Measurements from ENCODE around the gene ZNF12. TPM values are rescaled to one million over a fixed set of nuclear protein-coding genes. Genes with fewer than 3 reads are reported as not detected.
"Not testable (repeated sequence)": the region's sequence is repeated elsewhere in the genome, so short reads cannot be mapped to it uniquely, and the experiment has no call there.

The ZNF12 gene
- total RNA-seq (ENCODE audit: low replicate concordance) = 30.1 and 36.6 TPM in 2 replicates

DNA sequence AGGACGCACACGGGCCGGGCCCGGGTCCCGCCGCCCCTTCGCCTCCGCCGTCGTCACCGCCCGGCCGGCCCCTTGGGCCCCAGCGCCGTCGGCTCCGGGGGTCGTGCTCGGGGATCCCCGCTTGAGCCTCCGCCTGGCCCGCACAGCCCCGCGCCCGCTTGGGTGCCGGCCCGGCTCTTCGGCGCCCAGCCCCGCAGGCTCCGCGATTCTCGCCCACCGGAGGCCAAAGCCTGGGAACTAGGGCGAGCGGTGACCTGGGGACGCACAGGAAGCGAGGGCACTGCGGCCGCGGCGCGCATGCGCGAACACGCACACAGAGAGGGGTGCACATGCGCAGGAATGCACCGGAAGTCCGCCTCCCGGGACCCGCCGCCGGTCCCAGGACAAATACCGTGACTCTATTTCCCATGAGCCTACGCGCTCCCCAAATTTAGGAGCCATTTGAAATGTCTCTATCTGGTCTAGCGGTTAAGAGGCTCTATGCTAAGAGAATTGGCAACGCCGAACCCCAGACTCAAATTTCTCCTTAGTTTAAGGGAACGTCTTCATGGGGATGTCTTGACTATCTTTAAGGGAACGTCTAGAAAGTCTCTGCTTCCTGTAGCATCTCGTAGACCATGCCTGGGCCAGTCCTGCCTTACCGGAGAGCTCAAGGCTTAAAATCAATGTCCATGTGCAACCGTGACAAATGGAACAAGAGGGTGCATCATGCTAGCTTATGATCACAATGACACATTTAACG lies at the start of gene ZNF12:
ZNF12 (minus strand) TSS at position 282 of the 742 bp plus-strand sequence. CDS start 1,774 bp downstream, outside the sequence.
- Histone ChIP-seq H4K20me1 (ENCODE audit: low read depth) (peaks cover 7% of the 10 kb centered on the region), H3K9ac (peak within 1 kb of the TSS; percentile 95), H3F3A (ENCODE audit: low read depth) (peaks cover 9% of the 10 kb centered on the region), H3K9me3 (ENCODE audit: low read depth) (no peaks in the 10 kb centered on the region), H3K79me2 (ENCODE audit: low read depth) (peaks cover 43% of the 10 kb centered on the region), H3K4me2 (peak within 1 kb of the TSS; percentile 96), H3K27me3 (peaks cover 4% of the 10 kb centered on the region), H2AFZ (replicated peaks) (peak within 1 kb of the TSS; percentile 71), H3K36me3 (peaks cover 15% of the 10 kb centered on the region), H3K4me1 (peaks cover 9% of the 10 kb centered on the region), H3K4me3 (peak within 1 kb of the TSS; percentile 82), H3K27ac (peak within 1 kb of the TSS; percentile 2)
- no peak for TF ChIP-seq EZH2 (IDR thresholded peaks at IDR 0.05)
- TF ChIP-seq CTCF (IDR thresholded peaks at IDR 0.05) = no peak
- TF ChIP-seq EZH2phosphoT487 (IDR thresholded peaks at IDR 0.05) = no peak
- peaks cover 3% of the 10 kb centered on the region for H3K4me1 Mint-ChIP-seq
- peaks cover 13% of the 10 kb centered on the region for H3K27me3 Mint-ChIP-seq (ENCODE audit: insufficient read depth, low read depth)
- H3K27ac Mint-ChIP-seq = peak within 1 kb of the TSS; percentile 15
- peaks cover 51% of the 10 kb centered on the region for H3K9me3 Mint-ChIP-seq
- peaks cover 34% of the 10 kb centered on the region for H3K36me3 Mint-ChIP-seq
- DNase-seq (ENCODE audit: low spot score) = peak; percentile 97
- H3K4me3 Mint-ChIP-seq = peak within 1 kb of the TSS; percentile 91

GRCh38 chr7:6753964-6754363 lies 47.2 kb upstream of the ZNF12 start, which contains the start of gene RSPH10B2:
Gene RSPH10B2, plus strand, starts transcription at chr7:6754103. Its CDS starts 3,575 bp downstream, at chr7:6757678.
- not testable (repeated sequence) for H3K79me2 ChIP-seq (ENCODE audit: low read depth); H3K9me3 ChIP-seq (ENCODE audit: low read depth); H3K27ac Mint-ChIP-seq; H3K27ac ChIP-seq; H4K20me1 ChIP-seq (ENCODE audit: low read depth); H3K9ac ChIP-seq; H3K27me3 ChIP-seq; H3F3A ChIP-seq (ENCODE audit: low read depth); H2AFZ ChIP-seq (replicated peaks); H3K4me3 Mint-ChIP-seq; H3K36me3 ChIP-seq; H3K4me1 Mint-ChIP-seq; H3K27me3 Mint-ChIP-seq (ENCODE audit: insufficient read depth, low read depth); H3K36me3 Mint-ChIP-seq; H3K4me1 ChIP-seq; H3K9me3 Mint-ChIP-seq
- Histone ChIP-seq H3K4me2 (peak within 1 kb of the TSS; percentile 68), H3K4me3 (peak within 1 kb of the TSS; percentile 36)
- peak; percentile 8 for DNase-seq (ENCODE audit: low spot score)

- not testable (repeated sequence) for H3K27me3 ChIP-seq; H4K20me1 ChIP-seq (ENCODE audit: low read depth); H3K9me3 ChIP-seq (ENCODE audit: low read depth); H3K27ac Mint-ChIP-seq; H3K4me1 Mint-ChIP-seq; H3K4me2 ChIP-seq; H3K27ac ChIP-seq; H3K27me3 Mint-ChIP-seq (ENCODE audit: insufficient read depth, low read depth); H3K4me3 ChIP-seq; H3K4me1 ChIP-seq; H3K36me3 ChIP-seq; H3K36me3 Mint-ChIP-seq; DNase-seq (ENCODE audit: low spot score); H3K9me3 Mint-ChIP-seq; H3K9ac ChIP-seq; H2AFZ ChIP-seq (replicated peaks); H3F3A ChIP-seq (ENCODE audit: low read depth); H3K79me2 ChIP-seq (ENCODE audit: low read depth)
- peak overlapping the region; percentile 5 for H3K4me3 Mint-ChIP-seq
Observed at GRCh38 chr7:6750173-6750572, 43.4 kb upstream of the ZNF12 start.

GRCh38 chr7:6749335-6749734 lies 42.6 kb upstream of the ZNF12 start:
- not testable (repeated sequence) for DNase-seq (ENCODE audit: low spot score); H3K36me3 Mint-ChIP-seq; H3K27me3 Mint-ChIP-seq (ENCODE audit: insufficient read depth, low read depth); H3K9me3 Mint-ChIP-seq; H3K4me1 Mint-ChIP-seq; H2AFZ ChIP-seq (replicated peaks); H3K9ac ChIP-seq; H3K4me1 ChIP-seq; H3K27ac ChIP-seq; H3K27me3 ChIP-seq; H3K27ac Mint-ChIP-seq; H3K4me3 Mint-ChIP-seq; H3K36me3 ChIP-seq; H3K4me2 ChIP-seq; H3K79me2 ChIP-seq (ENCODE audit: low read depth); H4K20me1 ChIP-seq (ENCODE audit: low read depth); H3F3A ChIP-seq (ENCODE audit: low read depth); H3K4me3 ChIP-seq; H3K9me3 ChIP-seq (ENCODE audit: low read depth)

DNA sequence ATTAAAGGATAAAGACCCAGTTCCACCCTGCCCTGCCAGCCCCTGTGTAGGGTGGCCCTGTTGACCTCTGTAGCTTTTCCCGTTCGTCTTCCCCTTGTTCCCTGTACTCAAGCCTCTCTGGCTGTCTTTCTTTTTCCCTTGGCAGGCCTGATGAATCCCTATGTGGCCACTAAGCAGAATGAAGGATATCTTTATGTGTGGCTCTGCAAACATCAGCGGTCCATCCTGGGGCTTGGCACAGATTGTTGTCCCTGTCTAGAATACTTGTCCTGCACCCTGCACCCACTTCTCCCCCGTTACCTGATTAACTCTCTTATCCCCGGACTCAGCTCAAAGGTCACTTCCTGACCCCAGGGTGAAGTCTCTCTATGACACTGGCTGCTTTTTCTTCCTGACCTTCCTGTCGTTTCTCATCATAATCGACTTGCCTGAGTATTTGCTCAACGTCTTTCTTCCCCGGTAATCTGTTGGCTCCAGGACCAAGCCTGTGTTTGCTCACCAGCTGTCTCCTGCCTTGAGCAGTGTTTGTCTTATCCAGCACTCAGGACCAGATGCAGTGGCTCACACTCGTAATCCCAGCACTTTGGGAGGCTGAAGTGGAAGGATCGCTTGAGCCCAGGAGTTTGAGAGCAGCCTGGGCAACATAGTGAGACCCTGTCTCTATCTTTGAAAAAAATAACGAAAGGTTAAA lies 37.8 kb upstream of the ZNF12 start:
- H3K9ac ChIP-seq; H3K4me3 ChIP-seq; H3K27me3 ChIP-seq; H3K79me2 ChIP-seq (ENCODE audit: low read depth); H3K27ac ChIP-seq; H3K9me3 Mint-ChIP-seq; H3K27me3 Mint-ChIP-seq (ENCODE audit: insufficient read depth, low read depth); H3K4me3 Mint-ChIP-seq; H3K9me3 ChIP-seq (ENCODE audit: low read depth); H3K4me2 ChIP-seq; H3K27ac Mint-ChIP-seq; DNase-seq (ENCODE audit: low spot score); H3K4me1 ChIP-seq; H3K36me3 ChIP-seq; H2AFZ ChIP-seq (replicated peaks); H4K20me1 ChIP-seq (ENCODE audit: low read depth); H3K4me1 Mint-ChIP-seq; H3F3A ChIP-seq (ENCODE audit: low read depth): not testable (repeated sequence)
- peaks cover 14% of the 10 kb centered on the region for H3K36me3 Mint-ChIP-seq

- not testable (repeated sequence) for H3K4me1 Mint-ChIP-seq; H3K79me2 ChIP-seq (ENCODE audit: low read depth); H4K20me1 ChIP-seq (ENCODE audit: low read depth); H3K4me3 Mint-ChIP-seq; H3K9me3 ChIP-seq (ENCODE audit: low read depth); H3K9ac ChIP-seq; H3F3A ChIP-seq (ENCODE audit: low read depth); H3K36me3 ChIP-seq; H3K27me3 Mint-ChIP-seq (ENCODE audit: insufficient read depth, low read depth); H3K27ac Mint-ChIP-seq; DNase-seq (ENCODE audit: low spot score); H3K9me3 Mint-ChIP-seq; H3K27me3 ChIP-seq; H2AFZ ChIP-seq (replicated peaks); H3K4me3 ChIP-seq; H3K27ac ChIP-seq; H3K4me2 ChIP-seq; H3K4me1 ChIP-seq
- peaks cover 35% of the 10 kb centered on the region for H3K36me3 Mint-ChIP-seq
Observed at GRCh38 chr7:6738415-6738814, 31.7 kb upstream of the ZNF12 start.
